Activated CD8-positive, alpha-beta memory T cell treated with anti-CD3 and anti-CD28 coated beads for 24 hours (primary cell): ENCODE measurements around the gene CENPP.

ENCODE experiments used
- DNase-seq: peaks from one replicate; pipeline ENCODE4 v3.0.0-alpha.2; 2020

CENPP gene

DNA sequence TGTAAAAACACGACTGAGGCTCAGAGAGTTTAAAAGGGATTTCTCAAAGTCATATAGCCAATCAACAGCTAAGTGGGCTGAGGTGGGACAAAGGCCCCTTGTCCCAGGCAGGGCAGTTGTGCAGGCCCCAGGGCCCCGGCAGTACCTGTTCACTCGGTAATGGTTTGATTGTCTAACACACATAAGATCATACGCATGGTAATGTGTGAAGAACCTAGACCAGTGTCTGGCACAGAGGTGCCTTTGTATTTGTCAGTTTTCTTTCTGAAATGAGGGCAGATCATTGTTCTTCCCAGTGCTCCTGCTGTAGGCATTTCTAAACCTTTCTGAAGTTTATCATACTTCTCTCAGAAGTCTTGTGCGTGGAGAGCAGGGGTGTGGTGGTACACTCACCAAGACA, 277.3 kb downstream of the CENPP start:
- DNase-seq, result no peak

DNA sequence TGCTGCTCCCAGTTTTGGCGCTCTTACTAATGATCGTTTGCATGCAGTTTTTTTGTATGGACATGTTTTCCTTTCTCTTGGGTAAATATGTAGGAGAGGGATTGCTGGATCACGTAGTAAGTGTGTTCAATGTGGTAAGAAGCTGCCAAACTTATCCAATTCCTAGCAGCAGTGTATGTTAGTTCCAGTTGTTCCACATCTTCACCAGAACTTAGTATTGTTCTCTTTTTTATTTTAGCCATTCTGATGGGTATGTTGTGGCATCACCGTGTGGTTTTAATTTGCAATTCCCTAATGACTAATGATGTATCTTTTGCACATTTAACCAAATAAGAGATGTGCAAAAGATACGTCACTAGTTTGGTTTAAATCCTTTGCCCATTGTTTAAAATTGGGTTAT, 278.2 kb downstream of the CENPP start:
- no peak for DNase-seq

DNA sequence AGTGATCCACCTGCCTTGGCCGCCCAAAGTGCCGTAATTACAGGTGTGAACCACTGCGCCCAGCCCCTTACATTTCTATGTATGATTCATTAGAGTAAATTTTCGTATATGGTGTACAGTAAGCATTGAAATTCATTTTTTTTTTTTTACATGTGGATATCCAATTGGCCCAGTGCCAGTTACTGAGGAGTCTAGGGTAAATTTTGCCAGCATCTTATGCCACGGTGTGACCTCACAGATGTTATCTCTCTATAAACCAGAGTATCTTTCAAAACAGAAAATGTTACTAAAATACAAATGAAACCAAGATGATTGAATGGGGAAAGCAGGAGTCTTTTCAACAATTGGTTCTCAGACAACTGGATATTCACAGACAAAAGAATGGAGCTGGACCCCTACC, 279.5 kb downstream of the CENPP start:
- no peak for DNase-seq

DNA sequence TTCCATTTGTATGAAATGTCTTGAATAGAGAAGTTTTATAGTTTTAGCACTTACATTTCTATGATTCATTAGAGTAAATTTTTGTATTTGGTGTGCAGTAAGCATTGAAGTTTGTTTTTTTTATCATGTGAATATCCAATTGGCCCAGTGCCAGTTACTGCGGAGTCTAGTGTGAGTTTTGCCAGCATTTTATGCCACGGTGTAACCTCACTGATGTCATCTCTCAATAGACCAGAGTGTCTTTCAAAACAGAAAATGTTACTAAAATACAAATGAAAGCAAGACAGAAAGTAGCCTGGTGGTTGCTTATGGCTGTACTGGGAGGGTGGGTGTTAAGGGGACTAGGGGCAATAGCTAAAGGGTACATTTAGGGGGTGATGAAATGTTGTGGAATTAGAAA, 281.3 kb downstream of the CENPP start:
- DNase-seq, result no peak

DNA sequence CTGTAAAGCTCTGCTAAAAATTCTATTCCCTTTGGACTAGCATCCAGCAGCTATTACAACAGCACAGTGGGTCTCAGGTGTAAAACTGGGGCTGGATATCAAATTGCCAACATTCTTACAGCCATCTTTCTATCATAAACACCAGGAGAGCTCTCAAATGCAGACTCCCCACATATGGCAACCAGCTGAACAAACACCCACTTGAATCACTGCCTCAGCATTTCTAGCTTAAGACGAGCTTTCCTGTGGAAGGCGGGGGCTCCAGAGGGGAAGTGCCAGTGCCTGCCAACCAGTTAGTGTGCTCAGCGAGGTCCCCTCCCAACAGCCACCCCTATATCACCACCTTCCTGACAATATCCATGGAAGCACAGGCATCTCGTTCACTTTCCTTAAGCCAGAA, 282.0 kb downstream of the CENPP start:
- no peak for DNase-seq

DNA sequence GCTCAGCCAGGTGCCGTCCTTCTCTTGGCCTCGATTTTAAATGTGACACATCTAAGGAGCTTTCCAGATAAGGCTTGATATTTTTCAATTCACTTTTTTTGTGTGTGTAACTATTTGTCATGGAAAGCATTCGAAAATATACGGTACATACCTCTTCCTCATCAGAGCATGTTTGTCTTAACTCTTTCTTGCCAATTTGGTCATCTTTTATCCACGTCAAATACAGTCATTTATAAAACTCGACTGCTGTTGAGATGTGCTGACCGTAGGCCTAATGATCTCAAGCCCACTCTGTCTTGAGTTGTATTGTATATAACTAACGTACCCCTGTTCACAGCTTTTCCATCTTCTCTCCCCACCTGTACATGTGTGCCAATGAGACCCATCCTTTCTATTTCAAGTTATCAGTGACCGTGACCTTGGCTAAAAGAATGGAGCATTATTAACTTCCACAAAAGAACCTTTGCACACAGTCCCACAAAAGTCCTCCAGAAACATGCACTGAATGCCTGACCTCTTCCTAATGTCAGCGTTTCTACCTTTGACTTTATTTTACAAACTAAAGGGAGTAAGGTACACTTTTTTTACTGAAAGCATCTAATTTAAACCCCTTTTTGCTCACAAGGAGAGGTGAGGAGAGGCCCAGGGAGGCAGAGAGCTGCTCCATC, 282.6 kb downstream of the CENPP start:
- DNase-seq, result no peak

DNA sequence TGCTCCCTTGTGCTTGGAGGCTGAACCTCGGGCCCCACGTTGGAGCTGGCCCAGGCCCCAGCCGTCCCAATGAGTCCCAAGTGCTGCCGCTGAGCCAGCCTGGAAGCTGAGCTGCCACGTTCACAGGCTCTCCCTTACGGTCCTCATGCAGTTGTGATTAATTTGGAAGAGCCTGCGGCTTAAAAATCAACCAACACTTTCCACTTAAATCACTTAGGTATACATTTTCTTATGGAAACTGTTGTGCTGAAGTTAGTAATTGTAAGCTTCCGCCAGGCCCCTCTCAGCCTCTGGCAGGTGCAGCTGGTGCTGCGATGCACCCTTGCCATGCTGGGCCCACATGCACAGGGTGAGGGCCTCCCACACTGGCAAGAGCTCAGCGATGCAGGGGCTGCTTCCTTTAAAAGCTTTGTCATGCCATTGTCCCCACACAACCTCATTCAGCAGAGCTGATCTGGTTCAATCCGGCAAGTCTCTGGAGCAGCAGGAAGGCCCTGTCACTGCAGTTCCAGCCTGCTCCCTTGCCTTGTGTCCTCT, 283.2 kb downstream of the CENPP start:
- no peak for DNase-seq

DNA sequence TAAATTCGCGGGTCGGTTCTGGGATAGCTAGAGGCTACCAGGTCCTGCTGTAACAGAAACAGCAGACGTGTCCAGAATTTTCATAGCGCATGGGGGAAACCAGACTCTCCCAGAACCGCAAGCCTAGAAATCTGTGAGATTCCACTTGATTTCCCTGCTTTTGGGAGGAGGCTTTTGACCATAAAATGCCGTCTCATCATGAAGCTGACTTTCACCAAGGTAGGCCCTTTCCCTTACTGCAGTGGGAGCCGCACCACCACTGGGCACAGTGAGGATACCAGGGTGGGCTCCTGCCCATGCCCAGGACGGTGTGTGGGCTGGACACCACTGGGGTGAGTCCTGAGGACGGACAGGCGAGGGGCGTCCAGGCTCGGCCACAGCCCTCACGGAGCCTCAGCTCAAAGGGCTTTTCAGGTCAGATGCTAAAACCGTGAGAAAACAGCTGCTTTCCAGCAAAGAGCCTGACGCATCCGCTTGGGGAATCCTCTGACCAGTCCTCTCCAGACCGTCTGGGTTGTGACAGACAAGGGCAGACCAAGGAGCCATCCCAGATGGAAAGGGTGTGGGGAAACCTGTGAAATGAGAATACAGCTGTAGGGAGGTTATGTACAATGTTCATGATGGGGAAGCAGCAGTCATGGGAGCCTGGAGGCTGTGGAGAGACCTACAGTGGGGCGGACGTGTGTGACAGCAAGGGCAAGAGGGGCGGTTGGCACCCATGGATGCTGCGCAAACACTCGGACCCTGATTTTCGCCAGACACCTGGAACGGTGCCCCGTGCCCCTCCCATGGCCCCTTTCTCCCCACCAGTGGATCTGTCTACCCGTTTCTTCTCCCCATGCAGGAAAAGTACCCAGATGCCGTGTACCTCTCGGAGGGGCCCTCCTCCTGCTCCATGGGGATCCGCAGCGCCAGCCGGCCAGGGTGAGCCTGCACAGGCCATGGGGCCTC, 285.0 kb downstream of the CENPP start:
- no peak for DNase-seq

DNA sequence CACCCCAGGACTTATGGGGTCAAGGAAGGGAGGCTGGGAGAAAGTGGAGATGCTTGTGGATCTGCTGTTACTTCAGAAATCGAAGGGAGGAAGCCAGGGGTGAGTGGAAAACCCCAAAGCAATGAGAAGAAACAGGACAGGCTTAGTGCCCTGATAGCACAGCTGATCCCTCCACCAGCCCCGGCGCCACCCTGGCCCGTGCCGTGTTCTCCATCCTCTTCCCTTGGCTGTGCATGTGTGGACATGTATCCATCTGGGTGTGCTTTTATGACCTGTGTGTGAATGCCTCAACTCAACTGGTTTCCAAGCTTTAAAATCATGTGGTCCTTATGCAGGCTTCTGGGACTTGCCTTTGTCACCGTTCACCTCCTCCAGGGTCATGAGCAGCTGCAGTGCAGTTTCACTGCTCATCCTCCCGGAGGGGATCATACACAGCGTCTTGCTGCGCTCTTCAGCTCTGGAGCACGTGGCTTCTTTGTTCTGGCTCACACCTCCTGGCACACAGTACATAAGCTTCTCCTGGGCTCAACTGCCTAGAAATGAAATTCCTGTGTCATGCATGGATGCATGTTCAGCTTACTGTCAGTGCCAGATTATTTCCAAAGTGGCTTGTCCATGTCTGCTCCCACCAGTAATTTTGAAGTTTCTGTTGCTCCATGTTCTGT, 286.0 kb downstream of the CENPP start:
- no peak for DNase-seq

DNA sequence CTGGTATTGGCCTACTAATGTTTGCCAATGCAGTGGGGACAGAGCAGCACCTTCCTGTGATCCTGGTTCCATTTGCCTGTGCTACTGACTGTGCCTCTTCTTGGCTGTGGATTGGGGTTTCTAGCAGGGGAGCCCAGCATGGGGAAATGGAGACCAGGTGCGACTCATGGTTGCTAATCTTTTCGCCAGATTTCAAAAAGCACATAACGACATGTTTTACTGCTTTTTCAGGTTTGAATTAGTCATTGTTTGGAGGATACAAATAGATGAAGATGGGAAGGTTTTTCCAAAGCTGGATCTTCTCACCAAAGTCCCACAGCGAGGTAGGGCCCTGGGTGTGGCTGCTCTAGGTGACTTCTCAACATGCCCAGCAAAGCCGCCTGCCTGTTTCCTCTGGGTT, 286.5 kb downstream of the CENPP start:
- no peak for DNase-seq

DNA sequence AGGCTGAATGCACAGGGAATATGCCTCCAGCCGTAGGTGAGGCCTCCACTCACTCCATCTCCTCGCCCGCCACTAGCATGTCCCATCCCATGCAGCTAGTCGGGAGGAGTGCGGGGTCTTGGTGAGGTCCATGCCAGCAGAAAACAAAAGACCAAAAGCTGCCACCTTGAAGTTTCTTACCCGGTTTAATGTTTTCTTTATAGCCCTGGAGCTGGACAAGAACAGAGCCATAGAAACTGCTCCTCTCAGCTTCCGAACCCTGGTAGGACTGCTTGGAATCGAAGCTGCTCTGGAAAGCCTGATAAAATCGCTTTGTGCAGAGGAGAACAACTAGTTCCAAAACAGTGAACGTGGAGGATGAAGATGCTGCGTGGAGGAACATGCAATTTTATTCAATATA, 287.1 kb downstream of the CENPP start:
- DNase-seq, result no peak

DNA sequence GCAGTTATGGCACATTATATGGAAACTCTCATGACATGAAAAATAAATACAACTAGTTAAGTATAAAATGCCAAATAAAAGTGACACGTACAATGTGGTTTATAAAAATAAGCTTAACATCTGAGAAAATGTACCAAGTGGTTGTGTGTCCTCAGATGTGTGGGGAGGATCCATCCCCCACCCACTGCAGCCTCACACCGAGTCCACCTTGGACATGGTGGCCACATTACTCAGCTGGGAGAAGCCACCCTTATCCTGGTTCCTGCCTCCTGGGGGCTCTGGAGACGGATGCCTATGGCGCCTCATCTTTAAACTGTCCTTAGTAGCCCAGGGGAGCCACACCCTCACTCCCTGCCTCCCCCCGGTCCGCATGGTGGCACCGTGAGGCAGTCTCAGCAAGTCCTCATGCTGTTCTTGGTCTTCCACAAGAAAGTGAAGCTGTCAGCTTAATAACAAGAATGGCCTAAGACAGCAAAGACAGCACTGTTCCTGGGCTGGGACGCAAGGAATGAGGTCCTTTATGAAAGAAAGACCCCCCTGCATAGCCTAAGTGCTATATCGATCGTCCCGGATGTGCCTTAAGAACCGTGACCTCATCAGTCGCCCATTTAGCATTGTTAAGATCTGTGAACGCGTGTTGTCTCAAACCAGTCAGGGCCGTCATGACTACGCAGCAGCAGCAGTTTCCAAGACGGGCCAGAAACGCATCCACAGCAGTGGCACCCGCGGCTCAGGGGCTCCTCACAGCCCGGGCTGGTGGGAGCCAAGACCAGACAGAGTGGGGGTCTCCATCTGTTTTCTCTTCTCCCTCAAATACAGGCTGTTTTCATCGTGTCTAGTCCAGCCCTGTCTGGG, 287.7 kb downstream of the CENPP start:
- no peak for DNase-seq

DNA sequence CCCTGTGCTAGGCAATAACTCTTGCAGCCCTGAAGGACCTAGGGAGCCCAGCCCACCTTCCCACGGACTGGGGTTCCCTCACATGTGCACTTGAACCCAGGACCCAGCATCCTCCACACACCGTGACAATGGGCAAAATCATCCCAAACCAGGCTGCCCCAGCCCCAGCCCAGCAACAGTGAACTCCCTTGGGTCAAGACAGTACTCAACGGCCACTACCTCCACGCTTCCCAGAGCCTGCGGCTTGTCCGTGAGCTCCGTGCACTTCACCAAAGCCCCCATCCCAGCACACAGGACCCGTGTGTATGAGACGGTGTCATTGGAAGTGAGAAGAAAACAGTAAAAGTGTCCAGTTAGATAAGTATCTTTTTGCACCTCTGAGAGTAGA, 288.4 kb downstream of the CENPP start:
- DNase-seq, result peak; percentile 35

DNA sequence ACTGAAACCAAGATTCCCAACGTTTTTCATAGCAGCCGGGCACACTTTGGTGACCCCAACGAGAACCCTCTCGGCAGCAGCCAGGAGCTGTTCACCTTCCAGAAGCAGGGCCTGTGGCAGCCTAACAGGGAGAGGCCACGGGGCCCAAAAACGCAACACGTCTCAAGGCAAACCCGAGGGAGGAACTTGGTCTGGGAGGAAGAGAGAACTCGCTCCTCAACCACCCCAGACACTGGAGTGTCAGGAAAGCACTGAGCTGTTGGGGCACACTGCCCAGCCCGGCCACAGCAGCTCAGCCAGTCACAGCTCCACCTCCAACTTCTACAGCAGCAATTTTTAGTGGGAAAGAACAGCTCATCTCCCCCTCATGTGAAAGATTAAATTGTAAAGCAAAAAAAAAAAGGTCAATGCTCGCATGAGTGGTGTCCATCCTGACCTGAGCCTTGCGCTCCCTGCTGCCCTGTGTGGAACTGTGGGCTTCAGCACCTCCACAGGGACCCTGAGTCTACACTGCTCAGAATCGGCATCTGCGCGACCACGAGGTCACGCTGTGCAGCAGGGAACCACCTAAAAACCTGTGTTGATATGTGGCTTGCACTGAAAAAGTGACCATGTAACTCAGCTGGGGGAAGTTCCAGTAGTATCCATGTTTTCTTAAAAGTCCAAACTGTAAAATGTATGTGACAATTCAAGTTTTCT, 289.2 kb downstream of the CENPP start:
- DNase-seq, result peak; percentile 38

DNA sequence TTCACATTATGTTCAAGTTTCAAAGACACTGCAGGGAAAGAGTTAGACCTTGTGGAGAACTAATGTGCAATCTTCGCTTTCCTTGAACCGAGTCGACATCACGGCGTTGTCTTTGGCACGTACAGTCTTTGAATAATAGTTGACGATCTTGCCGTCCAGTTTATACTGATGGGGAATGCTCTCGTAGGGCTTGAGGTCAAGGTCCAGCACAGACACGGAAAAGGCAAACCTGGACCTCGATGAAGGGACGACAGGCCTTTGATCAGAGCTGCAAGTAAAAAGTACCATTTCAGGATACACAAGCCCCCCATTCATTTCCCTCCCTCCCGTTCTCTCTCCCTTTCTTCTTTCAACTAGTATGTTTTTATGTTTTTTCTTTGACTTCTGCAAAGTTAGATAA, 290.0 kb downstream of the CENPP start:
- no peak for DNase-seq

DNA sequence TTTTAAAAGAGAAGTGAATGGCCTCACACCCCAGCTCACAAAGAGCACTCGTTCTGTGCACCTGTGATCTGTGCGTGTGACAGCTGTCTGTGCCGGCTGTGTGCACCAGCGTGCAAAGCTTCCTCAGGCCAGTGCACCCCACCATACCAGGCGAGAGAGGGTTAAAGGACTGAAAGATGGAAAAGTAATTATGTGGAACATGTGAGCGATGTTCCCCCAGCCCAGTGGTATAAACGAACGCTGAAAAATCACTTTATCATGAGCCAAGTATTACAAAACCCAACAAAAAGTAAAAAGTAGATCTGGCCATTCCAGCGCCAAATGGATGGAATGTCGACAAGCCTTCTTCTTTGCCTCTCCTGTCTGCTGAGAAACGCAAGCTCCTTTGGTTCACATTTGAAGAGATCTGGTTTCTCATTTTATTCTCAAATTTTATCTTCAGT, 290.5 kb downstream of the CENPP start:
- no peak for DNase-seq

DNA sequence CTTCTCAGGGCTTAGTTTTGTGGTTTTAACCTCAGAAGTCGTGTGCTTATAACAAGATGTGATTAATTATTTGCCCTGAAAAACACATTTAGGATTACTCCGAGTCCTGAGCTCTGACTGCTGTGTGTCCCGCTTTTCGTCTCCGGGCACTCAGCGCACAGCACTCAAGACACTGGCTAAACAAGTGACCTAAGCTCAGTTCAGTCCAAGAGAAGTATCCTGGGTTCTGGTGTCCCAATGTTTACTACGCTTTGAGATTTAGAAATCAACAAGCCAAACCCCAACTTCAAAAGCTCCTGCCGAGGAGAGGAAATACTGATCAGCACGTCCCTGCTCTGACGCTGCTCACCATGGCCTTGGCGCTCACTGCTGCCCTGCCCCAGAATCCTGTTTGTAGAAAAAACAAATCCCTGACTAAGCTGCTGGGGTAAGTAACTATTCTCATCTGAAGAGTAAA, 290.9 kb downstream of the CENPP start:
- DNase-seq, result no peak

DNA sequence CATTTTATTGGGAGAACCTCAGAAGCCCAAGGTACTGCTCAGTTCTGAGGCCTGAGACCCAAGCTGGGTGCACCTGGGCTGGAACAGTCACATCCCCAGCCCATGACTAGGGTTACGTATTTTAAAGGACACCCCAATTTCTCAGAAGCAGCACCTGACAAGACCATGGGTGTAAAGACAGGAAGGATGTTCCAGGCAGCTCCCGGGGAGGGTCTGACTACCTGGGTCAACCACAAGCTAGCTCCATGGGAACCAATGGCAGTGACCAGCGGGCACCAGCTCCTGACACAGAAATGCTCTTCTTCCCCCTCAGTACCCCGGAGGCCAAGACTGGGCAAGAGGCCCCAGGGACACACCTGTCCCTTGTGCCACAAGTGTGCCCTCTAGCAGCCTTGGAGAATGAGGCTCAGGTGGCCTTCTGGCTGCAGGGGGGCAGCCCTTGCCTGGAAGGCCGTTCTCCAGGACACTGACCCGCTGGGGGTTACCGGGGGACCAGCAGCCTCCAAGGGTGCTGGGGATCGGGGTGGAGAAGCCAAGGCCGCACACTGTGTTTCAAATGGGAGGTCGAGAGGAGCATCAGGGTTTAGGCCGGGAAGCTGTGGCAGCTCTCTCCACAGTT, 291.6 kb downstream of the CENPP start:
- DNase-seq, result no peak

DNA sequence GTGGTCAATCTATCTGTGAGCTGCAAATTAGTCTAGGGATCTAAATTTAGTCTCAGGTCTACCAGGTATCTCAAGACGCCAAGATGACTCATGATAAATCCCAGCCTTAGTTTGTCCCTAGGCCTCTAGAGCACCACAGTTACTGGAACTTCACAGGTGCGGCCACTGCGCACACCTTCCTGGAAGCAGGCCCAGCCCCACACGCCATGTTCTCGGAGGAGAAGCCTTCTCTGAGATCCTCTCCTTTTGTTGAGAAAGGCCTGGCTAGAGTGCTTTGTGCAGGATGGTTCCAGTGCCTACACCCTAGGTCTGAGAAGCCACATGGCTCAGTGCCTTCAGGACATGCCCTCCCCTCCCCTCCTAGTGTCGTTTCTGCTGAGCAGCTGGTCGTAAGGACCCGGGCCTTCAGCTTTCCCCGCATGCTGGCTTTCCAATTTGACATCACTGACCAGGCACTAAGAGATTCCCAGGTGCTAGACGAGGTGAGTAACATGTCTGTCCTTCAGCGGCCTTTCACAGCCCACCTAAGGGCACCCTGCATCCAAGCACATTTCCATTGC, 292.3 kb downstream of the CENPP start:
- no peak for DNase-seq

DNA sequence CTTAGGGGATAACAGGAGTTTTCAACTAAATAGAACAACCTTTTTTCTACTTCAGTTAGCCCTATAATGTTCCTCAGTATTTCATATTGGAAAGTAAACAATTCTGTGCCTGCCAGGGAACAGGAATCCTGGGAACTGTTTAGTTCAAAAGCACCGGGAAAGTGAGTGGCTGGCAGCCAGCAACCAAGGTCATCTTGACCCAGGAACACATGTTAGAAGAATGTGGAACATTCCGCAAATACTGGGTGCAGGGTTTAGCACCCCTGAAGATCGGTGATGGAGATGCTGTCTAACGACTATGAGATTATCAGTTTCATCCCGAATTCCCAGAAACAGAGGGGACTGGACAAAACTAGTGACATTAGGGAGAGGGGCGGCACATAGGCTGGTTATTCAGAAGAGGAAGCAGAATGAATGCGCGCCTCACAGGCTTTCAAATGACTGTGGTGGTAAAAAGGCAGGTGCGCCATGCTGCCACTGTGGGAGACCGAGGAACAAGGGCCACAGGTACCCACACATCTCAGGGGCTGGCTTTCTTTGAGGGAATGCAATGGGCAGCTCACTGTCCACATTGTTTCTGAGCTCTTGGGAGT, 293.0 kb downstream of the CENPP start:
- DNase-seq, result peak; percentile 49
